Mammary epithelial cell (primary cell): ENCODE results near the gene CAPZA3.

Source experiments
- EZH2 ChIP-seq: IDR thresholded peaks from 2 replicates; pipeline ENCODE4 v1.6.1; 2012; ENCODE audit warnings: low read length, inconsistent platforms, borderline replicate concordance
- TF ChIP-seq, protein P1 (sequence below), 2 donors: IDR thresholded peaks in 1 of 2; conservative IDR thresholded peaks in 1 of 2; 2 replicates each; pipeline ENCODE4 v1.5.1; 2011 to 2012; ENCODE audit warnings: inconsistent platforms in 2 of 2, low read length in 2 of 2, mild to moderate bottlenecking in 2 of 2, control low read depth in 1 of 2, low read depth in 1 of 2; ENCODE audit not compliant: insufficient read depth in 1 of 2; ENCODE audit errors: extremely low read depth in 1 of 2

DNA sequence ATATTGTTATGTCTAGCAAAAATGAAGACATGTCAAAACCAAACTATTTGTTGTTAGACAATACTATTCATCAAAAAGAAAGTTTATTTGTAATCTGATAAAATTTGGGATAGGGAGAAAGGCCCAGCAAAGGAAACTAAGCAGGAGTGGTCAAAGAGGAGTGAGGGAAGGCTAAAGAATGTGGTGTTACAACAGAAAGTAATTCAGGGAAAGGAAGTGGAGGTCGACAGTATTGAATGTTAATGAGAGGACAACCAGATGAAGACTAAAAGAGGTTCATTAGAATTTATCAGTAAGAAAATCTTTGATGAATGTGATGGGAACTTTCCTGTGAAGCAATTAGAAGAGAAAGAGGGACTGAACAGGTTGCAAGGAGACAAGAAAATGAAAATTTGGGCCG is 34.0 kb upstream of the CAPZA3 start:
- TF ChIP-seq, protein P1, sequence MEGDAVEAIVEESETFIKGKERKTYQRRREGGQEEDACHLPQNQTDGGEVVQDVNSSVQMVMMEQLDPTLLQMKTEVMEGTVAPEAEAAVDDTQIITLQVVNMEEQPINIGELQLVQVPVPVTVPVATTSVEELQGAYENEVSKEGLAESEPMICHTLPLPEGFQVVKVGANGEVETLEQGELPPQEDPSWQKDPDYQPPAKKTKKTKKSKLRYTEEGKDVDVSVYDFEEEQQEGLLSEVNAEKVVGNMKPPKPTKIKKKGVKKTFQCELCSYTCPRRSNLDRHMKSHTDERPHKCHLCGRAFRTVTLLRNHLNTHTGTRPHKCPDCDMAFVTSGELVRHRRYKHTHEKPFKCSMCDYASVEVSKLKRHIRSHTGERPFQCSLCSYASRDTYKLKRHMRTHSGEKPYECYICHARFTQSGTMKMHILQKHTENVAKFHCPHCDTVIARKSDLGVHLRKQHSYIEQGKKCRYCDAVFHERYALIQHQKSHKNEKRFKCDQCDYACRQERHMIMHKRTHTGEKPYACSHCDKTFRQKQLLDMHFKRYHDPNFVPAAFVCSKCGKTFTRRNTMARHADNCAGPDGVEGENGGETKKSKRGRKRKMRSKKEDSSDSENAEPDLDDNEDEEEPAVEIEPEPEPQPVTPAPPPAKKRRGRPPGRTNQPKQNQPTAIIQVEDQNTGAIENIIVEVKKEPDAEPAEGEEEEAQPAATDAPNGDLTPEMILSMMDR (conservative IDR thresholded peaks at IDR 0.05 in 1 of 2, IDR thresholded peaks at IDR 0.05 in 1 of 2; ENCODE audit: extremely low read depth in 1 of 2, insufficient read depth in 1 of 2, low read depth in 1 of 2, low read length in 2 of 2): no peak
- no peak for TF ChIP-seq EZH2
